Stimulated activated naive CD8-positive, alpha-beta T cell treated with anti-CD3 and anti-CD28 coated beads, Interleukin-15, amount 100 ng/mL, for 72 hours (primary cell): Measurements from ENCODE around the gene PTPRU.

ENCODE experiments used
- ATAC-seq: fragments of 150-1000 bp; cut with Tn5 transposase; 2 replicates; pipeline ENCODE4 v1.10.0; 2021; ENCODE audit warnings: mild to moderate bottlenecking, moderate library complexity
- DNase-seq, 2 donors: peaks; one replicate each; pipeline ENCODE4 v3.0.0; 2021 to 2022
- H3K27ac Mint-ChIP-seq, 2 donors: one replicate each; pipeline ENCODE4 v1.8.0; 2022; ENCODE audit warnings: mild to moderate bottlenecking in 2 of 2, mixed read lengths in 2 of 2, moderate library complexity in 2 of 2
- H3K27me3 Mint-ChIP-seq: one replicate; pipeline ENCODE4 v1.8.0; 2022; ENCODE audit warnings: mixed read lengths
- H3K4me1 Mint-ChIP-seq: one replicate; pipeline ENCODE4 v1.8.0; 2022; ENCODE audit warnings: mild to moderate bottlenecking, mixed read lengths
- H3K4me3 Mint-ChIP-seq, 2 donors: one replicate each; pipeline ENCODE4 v1.8.0; 2022; ENCODE audit warnings: mild to moderate bottlenecking in 2 of 2, mixed read lengths in 2 of 2, moderate library complexity in 1 of 2
- H3K9me3 Mint-ChIP-seq, 2 donors: one replicate each; pipeline ENCODE4 v1.8.0; 2022; ENCODE audit warnings: mixed read lengths in 2 of 2

Gene PTPRU

DNA sequence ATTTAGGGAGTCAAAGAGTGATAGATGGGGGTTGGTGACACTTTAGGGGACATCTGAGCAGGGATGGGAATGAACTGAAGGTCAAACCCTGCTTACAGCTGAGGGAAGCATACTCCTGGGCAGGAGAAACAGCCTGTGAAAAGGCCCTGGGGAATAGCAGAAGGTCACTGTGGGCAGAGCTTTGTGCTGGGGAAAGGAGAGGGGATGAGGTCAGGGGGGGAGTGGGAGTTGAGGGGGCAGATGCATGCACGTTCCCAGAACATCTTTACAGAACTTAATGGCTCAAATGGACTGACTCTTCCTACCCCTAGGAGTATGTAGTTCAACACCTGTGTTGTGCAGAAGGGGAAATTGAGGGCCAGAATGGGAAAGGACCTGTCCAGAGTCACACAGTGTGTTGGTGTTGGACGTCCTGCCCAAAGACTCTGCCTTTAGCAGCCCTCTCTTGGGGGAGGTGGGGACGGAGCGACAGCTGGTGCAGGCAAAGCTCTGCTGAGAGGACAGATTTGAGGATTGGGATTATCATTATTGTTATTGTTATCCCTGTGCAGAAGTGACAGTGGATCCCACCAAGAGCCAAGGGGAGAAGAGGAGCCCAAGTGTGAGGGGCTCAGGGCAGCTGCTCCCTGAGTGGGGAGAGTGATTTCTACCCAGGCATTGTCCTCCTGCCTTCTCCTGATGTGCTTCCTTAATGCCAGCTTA lies 116.5 kb downstream of the PTPRU start:
- H3K27ac Mint-ChIP-seq, result peak overlapping the region in 1 of 2 donors; percentile 82
- H3K4me3 Mint-ChIP-seq, result no peak overlapping the region
- ATAC-seq, result no peak
- no peak for DNase-seq
- H3K4me1 Mint-ChIP-seq, result peaks cover 19% of the 10 kb centered on the region
- H3K9me3 Mint-ChIP-seq, result no peaks in the 10 kb centered on the region
- peaks cover 60% of the 10 kb centered on the region for H3K27me3 Mint-ChIP-seq

DNA sequence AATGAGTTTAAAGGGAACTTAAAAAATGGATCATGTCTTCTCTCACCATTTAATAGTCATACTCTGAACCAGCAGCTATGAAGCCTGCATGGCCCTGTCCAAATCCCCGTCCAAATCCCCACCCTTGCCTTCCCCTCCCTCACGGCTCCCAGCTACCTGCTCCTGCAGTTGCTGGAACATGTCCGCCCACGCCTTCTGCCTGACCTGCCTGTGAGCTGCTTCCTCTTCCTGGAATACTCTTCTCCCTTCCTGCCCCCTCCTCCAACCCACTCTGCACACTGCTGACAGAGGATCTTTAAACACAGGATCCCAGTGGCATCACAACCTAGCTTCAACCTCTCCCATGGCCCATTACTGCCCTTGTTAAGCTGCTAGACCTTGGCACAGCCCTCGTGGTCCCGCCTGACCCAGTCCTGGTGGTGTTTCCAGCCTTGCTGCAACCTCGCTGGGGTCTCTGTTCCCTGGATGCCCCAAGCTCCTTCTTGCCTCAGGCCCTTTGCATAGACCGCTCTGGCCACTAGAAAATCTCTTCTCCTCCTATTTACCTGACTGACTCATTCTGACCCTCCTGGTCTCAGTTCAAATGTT lies 118.3 kb downstream of the PTPRU start:
- DNase-seq, result no peak
- no peak for ATAC-seq
- Mint-ChIP-seq H3K27me3 (peaks cover 60% of the 10 kb centered on the region), H3K4me1 (peaks cover 19% of the 10 kb centered on the region), H3K4me3 (no peak overlapping the region), H3K27ac (no peak overlapping the region), H3K9me3 (no peaks in the 10 kb centered on the region)

DNA sequence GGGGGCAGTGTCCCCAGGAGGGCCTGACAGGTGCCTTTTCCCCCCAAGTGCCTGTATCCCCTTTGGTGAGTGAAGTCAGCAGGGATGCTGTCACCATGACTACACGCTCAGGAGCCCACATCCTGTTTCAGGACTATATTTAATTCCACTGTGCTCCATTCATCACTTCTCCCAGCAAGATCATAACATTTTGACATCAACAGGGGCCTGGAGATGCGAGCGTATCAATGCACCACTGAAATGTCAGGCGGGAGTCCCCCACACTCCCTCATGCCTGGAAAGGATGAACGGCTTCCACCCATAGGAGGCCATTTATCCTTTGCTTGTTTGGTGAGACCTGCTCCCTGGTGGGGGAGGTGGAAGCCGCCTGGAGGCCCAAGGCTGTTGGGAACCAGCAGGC lies 119.1 kb downstream of the PTPRU start:
- Mint-ChIP-seq H3K4me1 (peaks cover 19% of the 10 kb centered on the region), H3K9me3 (no peaks in the 10 kb centered on the region), H3K27me3 (peaks cover 63% of the 10 kb centered on the region), H3K4me3 (no peak overlapping the region), H3K27ac (peak overlapping the region in 1 of 2 donors; percentile 16)
- DNase-seq (no peak), ATAC-seq (no peak)

DNA sequence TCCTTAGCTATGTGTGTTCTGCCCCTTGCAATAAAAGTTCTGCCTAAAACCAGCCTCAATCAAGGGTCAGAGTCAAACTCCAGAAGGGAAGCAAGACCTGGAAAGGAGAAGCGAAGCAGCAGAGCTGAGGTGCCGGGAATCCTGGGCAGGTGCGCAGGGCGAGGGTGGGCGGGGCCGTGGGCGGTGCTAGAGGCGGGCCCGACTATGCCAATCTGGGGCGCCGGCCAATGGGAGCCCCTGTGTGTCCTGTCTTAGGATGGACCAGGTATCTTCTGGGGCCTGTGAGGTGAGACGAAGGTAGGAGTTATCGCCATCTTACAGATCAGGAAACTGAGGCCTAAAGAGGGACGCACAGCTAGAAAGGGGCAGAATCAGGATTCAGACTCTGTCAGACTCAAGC lies 120.3 kb downstream of the PTPRU start:
- Mint-ChIP-seq H3K9me3 (no peaks in the 10 kb centered on the region), H3K4me1 (peaks cover 19% of the 10 kb centered on the region), H3K27ac (no peak overlapping the region), H3K4me3 (no peak overlapping the region), H3K27me3 (peaks cover 63% of the 10 kb centered on the region)
- DNase-seq, result no peak
- ATAC-seq, result no peak

DNA sequence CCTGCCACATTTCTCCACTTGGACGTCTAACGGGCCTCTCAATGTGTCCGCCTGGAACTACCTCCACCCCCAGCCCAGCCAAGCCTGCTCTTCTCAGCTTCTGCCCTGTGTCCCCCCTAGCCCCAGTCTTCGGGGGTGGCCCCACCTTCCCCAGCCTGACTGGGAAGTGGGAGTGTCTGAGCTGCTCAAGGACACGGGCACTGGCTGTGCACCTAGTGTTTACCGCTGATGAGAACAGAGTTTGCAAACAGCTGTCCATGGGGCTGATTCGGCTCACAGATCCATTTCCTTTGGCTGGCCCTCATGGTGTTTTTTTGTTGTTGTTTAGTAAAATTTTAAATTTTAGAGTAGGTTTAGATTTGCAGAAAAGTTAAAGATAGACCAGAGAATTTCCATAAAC lies 121.1 kb downstream of the PTPRU start:
- Mint-ChIP-seq H3K9me3 (no peaks in the 10 kb centered on the region), H3K4me3 (no peak overlapping the region), H3K27me3 (peaks cover 58% of the 10 kb centered on the region), H3K4me1 (peaks cover 19% of the 10 kb centered on the region), H3K27ac (no peak overlapping the region)
- ATAC-seq, result no peak
- no peak for DNase-seq

DNA sequence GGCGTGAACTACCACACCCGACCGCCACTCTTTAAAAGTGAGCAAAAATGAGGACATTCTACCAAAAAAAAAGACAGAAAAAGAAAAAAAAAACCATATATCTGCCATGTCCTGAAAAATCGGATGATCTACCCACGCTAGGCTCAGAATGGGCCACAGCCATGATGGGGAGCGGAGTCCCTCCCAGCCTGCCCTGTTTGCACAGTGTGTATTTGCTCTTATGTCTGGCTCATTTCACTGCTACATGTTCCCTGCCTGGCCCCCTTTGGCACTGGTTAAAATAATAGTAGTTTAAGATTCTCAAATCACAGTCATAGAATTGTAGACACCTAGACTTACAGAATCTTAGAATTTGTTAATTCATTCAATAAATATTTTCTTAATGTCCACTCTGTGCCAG lies 121.9 kb downstream of the PTPRU start:
- H3K4me1 Mint-ChIP-seq, result peaks cover 19% of the 10 kb centered on the region
- no peak overlapping the region for H3K27ac Mint-ChIP-seq
- DNase-seq (no peak), ATAC-seq (no peak)
- H3K9me3 Mint-ChIP-seq, result no peaks in the 10 kb centered on the region
- H3K27me3 Mint-ChIP-seq, result peaks cover 51% of the 10 kb centered on the region
- H3K4me3 Mint-ChIP-seq, result no peak overlapping the region

DNA sequence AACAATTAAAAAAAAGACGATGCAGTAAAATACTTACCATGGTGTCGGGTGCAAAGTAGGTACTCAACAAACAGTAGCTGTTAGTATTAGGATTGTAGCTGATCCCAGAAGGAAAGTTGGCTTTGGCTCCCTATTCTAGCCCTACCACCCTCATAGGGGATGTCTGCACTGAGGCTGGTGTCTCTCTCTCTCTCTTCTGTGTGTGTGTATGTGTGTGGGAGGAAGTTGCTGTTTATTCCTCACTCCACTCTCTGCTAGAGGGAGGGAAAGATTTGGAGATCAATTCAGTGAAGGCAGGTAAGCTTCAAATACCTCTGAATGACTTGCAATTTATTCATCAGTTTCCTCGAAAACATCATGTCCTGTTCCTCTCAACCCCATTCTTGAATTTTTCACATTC lies 124.4 kb downstream of the PTPRU start:
- no peak for ATAC-seq
- H3K4me1 Mint-ChIP-seq, result peaks cover 6% of the 10 kb centered on the region
- no peaks in the 10 kb centered on the region for H3K9me3 Mint-ChIP-seq
- H3K4me3 Mint-ChIP-seq, result no peak overlapping the region
- peaks cover 37% of the 10 kb centered on the region for H3K27me3 Mint-ChIP-seq
- H3K27ac Mint-ChIP-seq, result no peak overlapping the region
- no peak for DNase-seq

DNA sequence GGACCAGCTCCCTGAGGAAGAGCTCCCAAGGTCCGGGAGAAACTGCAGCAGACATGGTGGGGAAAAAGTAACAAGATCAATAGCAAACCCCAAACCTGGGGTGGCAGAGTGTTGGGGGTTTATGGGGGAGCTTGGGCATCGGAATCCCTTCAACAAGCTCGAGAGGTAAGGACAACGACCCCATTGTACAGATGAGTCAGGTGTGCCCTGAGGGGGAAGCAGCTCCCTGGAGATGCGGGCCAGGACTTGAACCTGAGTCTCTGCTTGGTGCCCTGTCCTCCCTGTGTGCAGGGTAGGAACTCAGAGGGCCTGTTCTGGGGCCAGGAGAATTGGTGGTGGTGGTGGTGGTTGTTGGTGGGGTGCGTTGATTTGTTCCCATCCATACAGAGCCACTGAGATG lies 125.4 kb downstream of the PTPRU start:
- H3K4me3 Mint-ChIP-seq, result no peak overlapping the region
- H3K9me3 Mint-ChIP-seq, result no peaks in the 10 kb centered on the region
- no peak overlapping the region for H3K27ac Mint-ChIP-seq
- DNase-seq (no peak), ATAC-seq (no peak)
- peaks cover 30% of the 10 kb centered on the region for H3K27me3 Mint-ChIP-seq
- H3K4me1 Mint-ChIP-seq, result no peaks in the 10 kb centered on the region

DNA sequence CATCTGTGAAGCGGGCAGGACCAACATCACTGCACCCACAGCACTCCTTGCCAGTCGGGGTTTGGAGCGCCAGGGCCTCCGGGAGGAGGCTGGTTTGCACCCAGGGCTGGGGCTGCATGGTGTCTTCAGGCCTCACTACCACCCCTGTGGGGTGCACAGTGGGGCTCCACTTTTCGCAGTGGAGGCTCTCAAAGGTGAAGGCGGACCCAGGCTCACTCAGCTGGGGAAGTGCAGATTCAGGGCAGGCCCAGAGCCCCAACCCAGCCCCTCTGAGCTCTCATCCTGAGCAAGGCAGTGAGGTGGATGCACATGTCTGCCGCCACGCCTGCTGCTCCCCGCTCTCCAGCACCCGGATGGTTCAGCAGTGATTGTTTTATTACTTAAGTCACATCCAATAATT lies 125.8 kb downstream of the PTPRU start:
- Mint-ChIP-seq H3K27ac (no peak overlapping the region), H3K9me3 (no peaks in the 10 kb centered on the region), H3K27me3 (peaks cover 27% of the 10 kb centered on the region), H3K4me3 (no peak overlapping the region), H3K4me1 (no peaks in the 10 kb centered on the region)
- no peak for DNase-seq
- no peak for ATAC-seq

DNA sequence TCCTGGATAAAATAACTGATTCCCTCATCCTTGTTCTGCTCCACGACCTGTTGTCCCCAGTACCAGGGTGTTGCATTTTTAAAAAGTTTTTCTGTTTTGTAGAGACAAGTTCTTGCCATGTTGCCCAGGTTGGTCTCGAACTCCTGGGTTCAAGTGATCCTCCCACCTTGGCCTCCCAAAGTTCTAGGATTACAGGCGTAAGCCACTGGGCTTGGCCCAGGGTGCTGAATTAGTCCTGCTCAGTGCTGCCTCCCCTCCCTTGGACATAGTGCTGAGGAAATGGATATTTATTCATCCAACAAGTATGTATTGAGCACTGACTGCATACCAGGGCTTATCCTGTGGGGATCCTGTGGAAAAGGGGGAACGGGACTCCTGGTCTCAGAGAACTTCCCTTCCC lies 126.4 kb downstream of the PTPRU start:
- DNase-seq, result no peak
- Mint-ChIP-seq H3K27me3 (peaks cover 28% of the 10 kb centered on the region), H3K4me1 (no peaks in the 10 kb centered on the region), H3K4me3 (no peak overlapping the region), H3K9me3 (no peaks in the 10 kb centered on the region), H3K27ac (no peak overlapping the region)
- no peak for ATAC-seq

DNA sequence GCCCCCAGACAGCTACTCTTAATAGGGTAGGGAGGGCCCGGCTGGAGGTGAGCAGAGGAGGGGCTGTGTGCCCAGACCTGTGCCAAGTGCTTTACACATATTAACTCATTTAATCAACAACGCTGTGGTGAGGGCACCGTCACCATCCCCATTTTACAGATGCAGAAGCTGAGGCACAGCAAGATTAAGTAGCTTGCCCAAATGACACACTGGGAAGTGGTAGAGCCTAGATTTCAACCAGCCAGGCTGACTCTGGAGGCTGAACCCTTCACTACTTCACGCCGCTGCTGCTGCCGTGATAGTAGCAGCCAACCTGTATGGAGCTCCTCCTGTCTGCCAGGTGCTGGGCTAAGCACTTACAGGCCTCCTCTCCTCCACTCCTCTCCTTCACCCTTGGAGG lies 127.2 kb downstream of the PTPRU start:
- H3K9me3 Mint-ChIP-seq, result no peaks in the 10 kb centered on the region
- ATAC-seq, result no peak
- peaks cover 35% of the 10 kb centered on the region for H3K27me3 Mint-ChIP-seq
- no peak overlapping the region for H3K27ac Mint-ChIP-seq
- DNase-seq, result no peak
- H3K4me1 Mint-ChIP-seq, result no peaks in the 10 kb centered on the region
- H3K4me3 Mint-ChIP-seq, result no peak overlapping the region

DNA sequence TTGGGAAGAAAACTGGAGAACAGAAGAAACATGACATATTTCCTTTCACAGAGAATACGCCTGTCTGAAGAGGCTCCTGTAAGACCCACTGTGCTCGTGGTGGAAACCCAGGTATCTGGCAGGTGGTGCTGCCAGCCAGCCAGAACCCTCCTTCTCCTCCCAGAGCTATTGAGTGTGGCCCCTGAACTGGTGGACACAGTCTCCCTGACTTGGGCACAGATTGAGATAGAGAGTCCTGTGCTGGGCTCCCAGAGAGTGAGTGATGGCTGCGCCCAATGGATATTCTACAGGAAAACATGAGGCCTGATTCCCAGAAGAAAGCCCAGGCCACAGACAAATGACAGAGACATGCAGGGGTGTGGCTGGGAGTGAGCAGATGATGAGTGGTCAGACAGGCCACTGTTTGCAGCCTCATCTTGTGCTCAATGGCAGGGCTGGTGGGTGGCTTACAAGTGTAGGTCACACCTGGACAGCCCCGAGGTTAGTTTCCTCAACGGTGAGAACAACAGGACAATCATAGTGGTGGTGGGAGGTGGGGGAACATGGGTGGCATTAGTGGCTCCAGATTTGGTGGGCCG lies 127.9 kb downstream of the PTPRU start:
- DNase-seq (no peak), ATAC-seq (no peak)
- peaks cover 41% of the 10 kb centered on the region for H3K27me3 Mint-ChIP-seq
- no peaks in the 10 kb centered on the region for H3K4me1 Mint-ChIP-seq
- H3K9me3 Mint-ChIP-seq, result no peaks in the 10 kb centered on the region
- no peak overlapping the region for H3K4me3 Mint-ChIP-seq
- H3K27ac Mint-ChIP-seq, result peak overlapping the region in 1 of 2 donors; percentile 37

DNA sequence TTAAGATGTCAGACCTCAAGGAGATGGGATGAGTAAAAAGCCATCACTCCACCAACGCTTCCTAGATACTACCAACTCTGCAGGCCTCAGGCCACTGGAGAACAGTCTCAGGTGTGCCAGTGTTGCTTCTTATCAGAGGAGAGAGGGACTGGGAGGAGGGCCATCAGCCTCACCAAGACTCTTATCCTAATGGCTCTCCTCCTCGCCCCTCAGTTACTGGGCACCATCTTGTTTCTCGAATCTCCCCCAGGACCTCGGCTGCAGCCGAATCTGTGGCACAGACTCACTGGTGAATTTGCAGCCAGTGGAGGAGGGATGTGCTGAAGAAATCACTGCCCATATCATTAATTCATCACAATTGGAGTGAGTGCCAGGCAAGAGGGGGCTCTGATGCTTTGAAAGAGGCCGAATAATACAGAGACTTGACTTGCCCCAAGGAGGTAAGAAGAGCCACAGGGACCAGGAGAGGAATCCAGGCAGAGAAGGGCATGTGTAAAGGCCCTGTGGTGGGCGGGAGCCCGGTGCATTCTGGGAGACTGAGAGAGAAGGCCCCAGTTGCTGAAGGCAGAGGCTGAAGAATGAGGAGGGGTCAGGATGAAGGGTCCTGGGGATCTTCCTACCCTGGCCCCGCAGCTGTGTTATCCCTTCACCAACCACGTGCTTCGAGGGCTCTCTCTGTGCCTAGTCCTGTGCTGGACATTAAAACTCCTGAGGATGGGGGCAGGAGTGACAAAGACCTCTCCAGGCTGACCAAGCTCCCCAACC lies 129.8 kb downstream of the PTPRU start:
- Mint-ChIP-seq H3K27me3 (peaks cover 38% of the 10 kb centered on the region), H3K9me3 (no peaks in the 10 kb centered on the region), H3K4me1 (no peaks in the 10 kb centered on the region), H3K4me3 (no peak overlapping the region), H3K27ac (no peak overlapping the region)
- DNase-seq, result no peak
- no peak for ATAC-seq

DNA sequence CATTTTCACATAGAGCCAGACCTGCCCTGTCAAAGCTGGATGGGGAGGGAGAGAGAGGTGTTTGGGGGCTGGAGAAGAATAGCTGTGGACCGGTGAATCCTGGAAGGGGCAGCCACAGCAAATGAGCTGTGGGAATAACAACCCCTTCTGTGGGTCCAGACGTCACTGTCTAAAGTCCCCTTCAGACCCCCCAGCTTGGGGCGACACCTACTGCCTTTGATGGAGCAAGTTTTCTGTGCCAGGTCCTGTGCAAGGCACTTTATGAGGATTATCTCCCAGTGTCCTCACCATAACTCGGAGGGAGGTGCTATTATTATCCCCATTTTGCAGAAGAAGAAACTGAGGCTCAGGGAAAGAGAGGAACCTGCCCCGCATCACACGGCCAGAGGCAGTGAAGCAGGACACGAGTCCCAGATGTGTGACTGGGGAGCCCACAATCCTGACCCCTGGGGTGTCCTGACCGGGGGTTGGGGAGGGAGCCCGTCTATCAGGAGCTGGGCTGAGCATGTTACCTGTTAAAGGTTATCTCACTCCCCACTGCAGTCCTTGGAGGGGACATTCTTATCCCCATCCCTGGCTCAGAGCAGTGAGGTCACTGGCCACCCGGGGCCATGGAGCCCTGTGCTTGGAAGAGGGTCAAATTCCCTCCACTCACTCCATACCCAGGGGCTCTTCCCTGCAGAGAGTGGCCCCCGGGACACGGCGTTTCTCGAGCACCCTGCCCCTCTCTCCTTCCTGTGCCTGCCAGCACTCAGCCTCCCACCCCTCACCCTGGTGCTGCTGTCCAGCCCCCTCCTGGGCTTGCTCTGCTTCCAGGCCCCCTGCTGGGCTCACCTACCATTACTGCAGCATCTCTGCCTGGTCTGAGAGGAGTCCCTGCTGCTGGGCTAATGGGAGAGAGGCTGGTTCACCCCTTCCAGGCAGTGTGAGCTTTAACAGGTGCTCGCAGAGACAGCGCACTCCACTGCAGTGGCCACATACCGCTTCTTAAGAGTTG lies 132.9 kb downstream of the PTPRU start:
- H3K4me3 Mint-ChIP-seq, result no peak overlapping the region
- H3K27ac Mint-ChIP-seq, result no peak overlapping the region
- ATAC-seq, result peak; percentile 26
- H3K27me3 Mint-ChIP-seq, result peaks cover 43% of the 10 kb centered on the region
- H3K4me1 Mint-ChIP-seq, result no peaks in the 10 kb centered on the region
- DNase-seq, result no peak
- no peaks in the 10 kb centered on the region for H3K9me3 Mint-ChIP-seq

DNA sequence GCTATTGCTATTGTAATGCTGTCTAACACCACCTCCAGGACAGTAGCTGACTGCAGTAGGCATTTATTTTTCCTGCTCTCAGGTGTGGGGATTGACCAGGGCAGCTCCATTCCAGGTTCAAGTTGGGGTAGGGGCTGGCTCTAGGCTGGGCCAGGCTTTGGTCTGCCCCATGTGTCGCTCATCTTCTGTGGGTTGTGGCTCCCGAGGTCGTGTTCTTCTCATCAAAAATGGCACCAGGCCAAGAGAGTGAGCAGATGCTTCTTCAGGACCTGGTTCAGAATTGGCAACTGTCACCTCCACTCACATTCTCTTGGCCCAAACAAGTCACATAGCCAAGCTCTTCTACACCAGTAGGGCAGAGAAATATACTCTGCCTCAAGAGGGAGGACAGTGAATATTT lies 133.7 kb downstream of the PTPRU start:
- Mint-ChIP-seq H3K27me3 (peaks cover 51% of the 10 kb centered on the region), H3K4me3 (no peak overlapping the region), H3K9me3 (no peaks in the 10 kb centered on the region), H3K27ac (peak overlapping the region in 1 of 2 donors; percentile 48), H3K4me1 (no peaks in the 10 kb centered on the region)
- no peak for DNase-seq
- ATAC-seq, result no peak
